ENCODE measurements around the gene SMPDL3A.

Gene SMPDL3A

GRCh38 chr6:122778302-122778701 is 10.8 kb upstream of the SMPDL3A start:
- DNase-seq = no peak
- Histone ChIP-seq H3K36me3 (no peaks in the 10 kb centered on the region), H3K27ac (no peak overlapping the region), H3K9me3 (no peaks in the 10 kb centered on the region), H3K27me3 (peaks cover 0 to 3% of the 10 kb centered on the region in 2 donors), H3K4me1 (no peaks in the 10 kb centered on the region), H3K4me3 (no peak overlapping the region)
- no peak for TF ChIP-seq CTCF (IDR thresholded peaks at IDR 0.05)
- intact Hi-C loops (cut with DNase I; ENCODE audit: low total_unique reads) = no loop called here

GRCh38 chr6:122778985-122779661 is 9.9 kb upstream of the SMPDL3A start:
- H3K4me1 ChIP-seq = no peaks in the 10 kb centered on the region
- no peak for DNase-seq
- no peak overlapping the region for H3K27ac ChIP-seq
- no peak overlapping the region for H3K4me3 ChIP-seq
- no peaks in the 10 kb centered on the region for H3K36me3 ChIP-seq
- no peak for TF ChIP-seq CTCF (IDR thresholded peaks at IDR 0.05)
- peaks cover 0 to 3% of the 10 kb centered on the region in 2 donors for H3K27me3 ChIP-seq
- H3K9me3 ChIP-seq = no peaks in the 10 kb centered on the region
- intact Hi-C loops (cut with DNase I; ENCODE audit: low total_unique reads) = no loop called here

GRCh38 chr6:122779667-122780066 is 9.4 kb upstream of the SMPDL3A start, which contains the start of gene FABP7:
TSS of gene FABP7 (plus strand) at chr6:122779716. CDS start at chr6:122779795, 79 bp downstream.
- no peak within 1 kb of the TSS for H3K27ac ChIP-seq

GRCh38 chr6:122780114-122780513 is 8.9 kb upstream of the SMPDL3A start:
- DNase-seq = no peak
- H3K27ac ChIP-seq = no peak overlapping the region
- no peak for TF ChIP-seq CTCF (IDR thresholded peaks at IDR 0.05)
- H3K9me3 ChIP-seq = no peaks in the 10 kb centered on the region
- H3K36me3 ChIP-seq = no peaks in the 10 kb centered on the region
- no peak overlapping the region for H3K4me3 ChIP-seq
- intact Hi-C loops (cut with DNase I; ENCODE audit: low total_unique reads) = no loop called here
- H3K27me3 ChIP-seq = peaks cover 0 to 3% of the 10 kb centered on the region in 2 donors
- H3K4me1 ChIP-seq = no peaks in the 10 kb centered on the region

More at GRCh38 chr6:122779667-122780066, 9.4 kb upstream of the SMPDL3A start, which contains the start of gene FABP7:
- Histone ChIP-seq H3K36me3 (no peaks in the 10 kb centered on the region), H3K4me1 (no peaks in the 10 kb centered on the region), H3K9me3 (no peaks in the 10 kb centered on the region), H3K4me3 (no peak within 1 kb of the TSS), H3K27me3 (peaks cover 0 to 3% of the 10 kb centered on the region in 2 donors)
- DNase-seq = no peak
- TF ChIP-seq CTCF (IDR thresholded peaks at IDR 0.05) = no peak
- intact Hi-C loops (cut with DNase I; ENCODE audit: low total_unique reads) = no loop called here

- TF ChIP-seq CTCF (IDR thresholded peaks at IDR 0.05) = no peak
- Histone ChIP-seq H3K4me1 (no peaks in the 10 kb centered on the region), H3K27ac (no peak overlapping the region), H3K36me3 (no peaks in the 10 kb centered on the region), H3K4me3 (no peak overlapping the region), H3K9me3 (no peaks in the 10 kb centered on the region), H3K27me3 (peaks cover 0 to 3% of the 10 kb centered on the region in 2 donors)
- intact Hi-C loops (cut with DNase I; ENCODE audit: low total_unique reads) = no loop called here
- DNase-seq = no peak
Observed at GRCh38 chr6:122781716-122782115, 7.3 kb upstream of the SMPDL3A start.

All from tibial artery (tissue), 4 donors.